GM18507 (cell line): Measurements from ENCODE around the gene SLC20A1.
A peak's percentile ranks its signal among the peaks of the same experiment; 100 is the strongest.
"Not testable (repeated sequence)": the region's sequence is repeated elsewhere in the genome, so short reads cannot be mapped to it uniquely, and the experiment has no call there.

Experiments
- DNase-seq: peaks from one replicate; pipeline ENCODE4 v3.0.0; 2011; ENCODE audit warnings: low read depth; ENCODE audit not compliant: insufficient read length; ENCODE audit errors: extremely low spot score
- FAIRE-seq: peaks from 2 replicates; lab custom pipeline; 2011; peaks lifted over from hg19 to GRCh38; lab: Jason Lieb, UNC

The SLC20A1 gene

DNA sequence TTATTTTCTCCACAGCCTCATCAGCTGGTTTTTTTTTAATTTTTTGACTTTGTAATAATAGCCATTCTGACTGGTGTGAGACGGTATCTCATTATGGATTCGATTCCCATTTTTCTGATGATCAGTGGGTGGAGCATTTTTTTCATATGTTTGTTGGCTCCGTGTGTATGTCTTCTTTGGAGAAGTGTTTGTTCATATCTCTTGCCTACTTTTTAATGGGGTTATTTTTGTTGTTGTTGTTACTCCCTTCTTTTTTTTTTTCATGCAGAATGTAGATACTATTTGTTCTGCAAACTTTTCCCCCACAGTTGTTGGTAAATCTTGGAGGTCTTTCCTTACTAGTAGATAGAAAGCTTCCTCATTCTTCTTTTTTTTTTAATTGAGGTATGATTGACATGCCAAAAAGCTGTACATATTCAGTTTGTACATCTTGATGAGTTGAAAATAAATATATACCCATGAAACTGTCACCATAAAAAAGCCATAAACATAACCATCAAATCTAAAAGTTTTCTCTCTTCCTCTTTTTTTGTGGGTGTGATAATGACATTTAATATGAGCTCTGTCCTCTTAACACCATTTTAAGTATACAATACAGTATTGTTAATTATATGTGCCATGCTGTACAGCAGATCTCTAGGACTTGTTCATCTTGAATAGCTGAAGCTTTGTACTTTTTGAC lies 53.2 kb downstream of the SLC20A1 start:
- DNase-seq (no peak), FAIRE-seq (peak; percentile 33)

DNA sequence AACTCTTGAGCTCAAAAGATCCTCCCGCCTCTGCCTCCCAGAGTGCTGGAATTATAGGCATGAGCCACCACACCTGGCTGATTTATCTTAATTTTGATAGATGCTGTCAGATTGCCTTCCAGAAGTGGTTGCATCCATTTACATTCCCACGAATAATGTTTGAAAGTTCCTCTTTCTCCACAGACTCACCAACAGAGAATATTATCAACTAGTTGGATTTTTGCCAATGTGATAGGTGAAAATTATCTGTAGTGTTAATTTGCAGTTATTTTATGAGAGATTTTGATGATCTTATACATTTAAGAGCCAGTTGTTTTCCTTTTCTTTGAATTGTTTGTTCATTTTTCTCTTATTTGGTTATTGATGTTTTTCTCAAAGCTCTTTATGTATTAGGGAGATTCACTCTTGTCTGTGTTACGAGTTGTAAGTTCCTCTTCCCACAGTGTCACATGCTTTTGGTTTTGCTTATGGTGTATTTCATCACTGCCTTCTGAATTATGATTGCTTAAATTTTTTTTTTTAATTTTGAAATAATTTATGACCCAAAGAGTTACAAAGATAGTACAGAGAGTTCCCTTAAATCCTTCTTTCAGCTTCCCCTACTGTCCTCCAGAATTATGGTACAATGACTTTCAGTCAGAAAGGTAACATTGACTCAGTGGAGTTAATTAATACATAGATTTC lies 54.4 kb downstream of the SLC20A1 start:
- DNase-seq: no peak
- peak; percentile 59 for FAIRE-seq

DNA sequence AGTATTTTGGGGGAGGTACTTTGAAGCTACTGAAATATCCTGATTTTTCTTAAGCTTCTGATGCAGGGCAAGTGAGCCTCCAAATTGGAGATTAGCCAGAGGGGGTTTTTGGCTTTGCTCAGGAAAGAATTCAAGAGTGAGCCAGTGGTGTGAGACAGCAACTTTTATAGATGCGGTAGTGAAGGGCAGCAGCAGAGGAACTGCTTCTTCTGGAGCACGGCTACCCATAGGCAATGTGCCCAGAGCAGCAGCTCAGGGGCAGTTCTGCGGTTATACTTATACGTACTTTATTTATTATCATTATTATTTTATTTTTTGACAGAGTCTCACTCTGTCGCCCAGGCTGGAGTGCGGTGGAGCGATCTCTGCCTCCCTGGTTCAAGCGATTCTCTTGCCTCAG lies 55.3 kb downstream of the SLC20A1 start:
- DNase-seq (no peak), FAIRE-seq (no peak)

DNA sequence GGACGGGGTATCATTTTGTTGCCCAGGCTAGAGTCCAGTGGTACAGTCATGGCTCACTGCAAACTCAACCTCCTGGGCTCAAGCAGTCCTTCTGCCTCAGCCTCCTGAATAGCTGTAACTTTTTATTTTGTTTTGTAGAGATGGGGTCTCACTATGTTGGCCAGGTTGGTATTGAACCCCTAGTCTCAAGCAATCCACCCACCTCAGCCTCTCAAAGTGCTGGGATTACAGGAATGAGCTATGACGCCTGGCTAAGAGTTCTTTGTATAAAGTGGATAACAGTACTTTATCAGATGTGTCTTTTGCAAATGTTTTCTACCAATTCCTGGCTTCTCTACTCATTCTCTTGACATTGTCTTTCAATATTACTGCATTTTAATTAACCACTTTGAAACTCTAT lies 57.9 kb downstream of the SLC20A1 start:
- FAIRE-seq: no peak
- DNase-seq: no peak

DNA sequence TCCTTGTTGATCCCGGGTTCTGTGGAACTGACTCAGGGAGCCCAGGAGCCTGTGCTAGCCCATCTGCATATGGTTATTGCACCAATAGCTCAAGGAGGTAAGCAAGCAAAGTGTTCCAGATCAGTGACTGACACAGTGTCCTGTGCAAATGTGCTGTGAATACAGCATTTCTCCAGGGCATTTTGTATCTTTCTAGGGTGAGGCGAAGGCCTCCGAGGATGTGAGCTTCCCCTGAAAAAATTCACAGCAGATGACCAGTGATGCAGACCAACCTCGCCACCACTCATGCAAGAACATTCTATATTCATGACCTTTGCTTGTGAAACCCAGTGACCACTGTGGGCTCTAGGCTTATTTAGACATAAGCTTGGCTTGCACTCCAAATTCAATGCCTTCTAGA lies 59.8 kb downstream of the SLC20A1 start:
- FAIRE-seq (peak; percentile 59), DNase-seq (no peak)

DNA sequence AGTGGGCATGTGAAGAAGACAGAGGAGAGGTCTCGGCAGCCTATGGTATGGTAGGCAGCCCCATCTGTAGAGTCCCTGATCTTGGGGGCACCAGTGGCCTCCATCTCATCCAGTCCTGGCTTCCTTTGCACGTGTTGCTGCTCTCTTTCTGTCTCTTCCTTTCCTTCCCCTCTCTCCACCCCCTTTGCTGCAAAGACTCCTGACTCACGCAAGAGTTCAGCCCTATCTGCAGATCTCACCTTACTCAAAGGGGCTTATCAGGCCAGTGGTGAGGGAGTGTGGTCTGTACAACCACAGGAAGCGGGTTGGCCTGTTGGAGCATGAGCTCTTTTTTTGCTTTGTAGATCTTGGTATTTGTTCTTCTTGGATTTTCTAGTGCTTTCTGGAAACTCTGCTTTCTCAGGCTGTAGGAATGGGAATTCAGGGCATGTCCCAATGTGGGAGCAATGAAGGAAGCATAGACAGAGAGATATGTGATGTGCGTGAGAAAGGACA lies 60.5 kb downstream of the SLC20A1 start:
- FAIRE-seq (peak; percentile 70), DNase-seq (no peak)

DNA sequence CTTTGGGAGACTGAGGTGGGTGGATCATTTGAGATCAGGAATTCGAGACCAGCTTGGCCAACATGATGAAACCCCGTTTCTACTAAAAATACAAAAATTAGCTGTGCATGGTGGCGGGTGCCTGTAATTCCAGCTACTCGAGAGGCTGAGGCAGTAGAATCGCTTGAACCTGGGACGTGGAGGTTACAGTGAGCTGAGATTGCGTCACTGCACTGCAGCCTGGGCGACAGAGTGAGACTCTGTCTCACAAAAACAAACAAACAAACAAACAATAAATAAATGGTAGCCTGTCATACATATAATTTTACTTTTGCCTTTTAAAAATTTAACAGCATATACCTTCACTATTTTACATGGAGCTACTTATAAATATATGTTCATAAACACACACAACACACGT lies 61.2 kb downstream of the SLC20A1 start:
- not testable (repeated sequence) for DNase-seq, FAIRE-seq

DNA sequence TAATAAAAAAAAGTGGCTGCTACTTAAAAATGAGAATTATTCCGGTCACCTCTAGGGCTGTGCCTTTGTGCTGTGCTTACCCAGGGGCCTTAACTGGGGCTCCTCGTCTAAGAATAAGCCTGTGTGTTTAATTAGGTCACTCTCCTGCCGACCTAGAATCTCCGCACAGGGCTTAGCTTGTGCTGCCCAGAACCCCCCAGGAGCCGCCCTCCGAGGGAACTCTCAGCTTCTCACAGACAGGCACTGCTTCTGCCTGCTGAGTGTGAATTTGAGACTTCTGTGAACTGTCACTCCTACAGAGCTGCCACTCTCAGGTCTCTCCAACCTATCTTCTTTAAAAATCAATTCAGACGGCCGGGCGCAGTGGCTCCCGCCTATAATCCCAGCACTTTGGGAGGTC lies 63.2 kb downstream of the SLC20A1 start:
- FAIRE-seq: no peak
- DNase-seq: no peak

DNA sequence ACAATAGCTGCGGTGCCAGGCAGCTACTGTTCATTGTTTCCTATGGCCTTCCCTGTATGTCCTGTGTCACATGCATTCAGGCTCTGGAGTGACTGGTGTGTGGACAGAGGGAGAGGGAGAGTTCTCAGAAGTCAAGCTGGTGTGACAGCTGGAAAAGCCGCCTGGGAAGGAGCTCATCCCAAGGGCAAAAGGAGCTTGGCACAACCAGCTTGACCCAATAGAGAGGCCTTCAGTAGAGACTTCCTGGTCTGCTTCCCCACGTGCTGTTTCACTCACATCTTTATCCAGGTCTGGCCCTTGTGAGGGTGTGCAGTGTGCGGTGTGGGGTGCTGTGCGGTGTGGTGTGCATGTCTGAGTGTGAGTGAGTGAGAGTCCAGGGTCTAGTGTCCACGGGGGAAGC lies 64.0 kb downstream of the SLC20A1 start:
- DNase-seq (no peak), FAIRE-seq (no peak)

DNA sequence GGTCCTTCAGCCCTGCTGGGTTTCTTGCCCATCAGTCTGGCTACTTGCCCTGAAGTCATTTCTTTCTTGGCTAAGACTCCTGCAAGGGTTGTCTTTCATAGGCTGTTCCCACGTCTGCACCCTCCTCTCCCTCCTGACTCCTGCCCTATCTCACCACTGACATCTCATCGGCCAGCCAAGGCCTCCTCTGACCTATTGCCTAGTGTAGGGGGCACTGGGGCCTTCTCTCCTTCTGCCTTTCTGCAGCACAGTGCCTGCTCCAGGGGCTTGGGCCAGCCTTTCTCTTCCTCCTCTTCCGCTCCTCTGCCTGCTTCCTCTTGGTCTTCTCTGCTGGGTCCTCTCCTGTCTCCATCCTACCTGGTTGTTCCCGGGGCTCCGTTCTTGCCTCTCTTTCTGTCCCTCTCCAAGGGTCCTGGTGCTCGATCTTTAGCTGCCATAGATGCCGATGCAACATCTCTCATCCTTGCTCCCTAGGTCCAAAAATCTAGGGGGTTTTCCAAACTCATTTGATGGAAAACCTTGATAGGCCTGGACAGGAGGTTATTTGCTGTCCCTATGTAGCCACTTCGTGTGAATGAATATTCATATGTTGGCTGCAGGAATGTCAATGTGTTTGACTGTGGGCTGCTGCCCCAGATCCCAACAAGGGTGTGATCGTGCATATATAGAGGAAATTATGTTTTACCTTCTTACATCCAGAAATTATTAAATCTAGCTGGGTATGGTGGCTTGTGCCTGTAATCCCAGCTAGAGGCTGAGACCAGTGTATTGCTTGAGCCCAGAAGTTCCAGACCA lies 65.4 kb downstream of the SLC20A1 start:
- DNase-seq: no peak

DNA sequence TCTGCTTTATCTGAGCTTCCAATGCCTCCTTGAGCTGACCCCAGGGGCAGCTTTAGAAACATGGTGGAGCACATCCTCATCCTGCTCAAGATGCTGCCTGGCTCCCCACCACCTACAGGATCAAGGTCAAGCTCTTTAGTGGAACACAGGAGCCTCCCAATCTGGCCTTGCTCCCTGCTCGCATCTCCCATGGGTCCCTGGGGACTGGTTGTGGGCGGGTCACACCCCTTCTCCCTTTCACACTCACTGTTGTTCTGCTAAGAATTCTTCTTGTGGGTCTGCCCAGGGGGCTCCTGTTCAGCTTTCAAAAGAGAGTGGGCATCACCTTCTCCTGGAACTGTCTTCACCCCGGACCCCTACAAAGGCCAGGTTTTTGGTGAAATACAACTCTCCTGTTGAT lies 66.7 kb downstream of the SLC20A1 start:
- FAIRE-seq (no peak), DNase-seq (no peak)

More for the DNA sequence above, 65.4 kb downstream of the SLC20A1 start:
- no peak for FAIRE-seq

DNA sequence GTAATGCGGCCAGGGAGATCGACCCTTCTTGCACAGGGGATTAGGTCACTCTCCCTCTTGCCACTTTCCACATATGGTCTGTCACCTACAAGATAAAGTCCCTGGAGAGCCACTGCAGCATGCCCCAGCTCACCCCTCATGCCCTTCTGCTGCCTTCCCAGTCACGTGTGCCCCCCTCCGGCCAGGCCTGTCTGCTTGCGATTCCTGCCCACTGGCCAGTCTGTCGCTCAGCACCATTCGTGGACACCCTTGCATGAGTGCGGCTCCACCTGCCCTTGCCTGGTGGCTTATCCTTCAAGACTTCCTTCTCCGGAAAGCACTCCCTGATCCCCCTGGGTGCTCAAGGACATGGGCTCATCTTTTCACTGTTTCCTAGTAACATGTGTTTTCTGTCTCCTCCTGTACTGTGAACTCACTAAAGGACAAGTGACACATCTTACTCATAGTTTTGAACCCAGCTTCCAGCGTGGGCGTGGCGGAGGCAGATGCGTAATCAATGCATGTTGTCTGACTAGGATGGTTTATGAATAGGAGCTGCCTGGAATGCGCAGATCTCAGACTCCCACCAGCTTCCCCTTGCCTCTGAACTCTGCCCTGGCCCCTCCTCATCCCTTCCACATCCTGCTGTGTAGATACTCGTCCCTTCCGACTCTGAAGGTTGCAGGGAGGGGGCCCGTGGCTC lies 67.3 kb downstream of the SLC20A1 start:
- DNase-seq (no peak), FAIRE-seq (no peak)
